ENCODE measurements around the gene ANKFY1. TPM values are rescaled to one million over a fixed set of nuclear protein-coding genes. Genes with fewer than 3 reads are reported as not detected.
A peak's percentile ranks its signal among the peaks of the same experiment; 100 is the strongest.

The ANKFY1 gene
- total RNA-seq, 1 donor from 2014 or later = 22.6 TPM

DNA sequence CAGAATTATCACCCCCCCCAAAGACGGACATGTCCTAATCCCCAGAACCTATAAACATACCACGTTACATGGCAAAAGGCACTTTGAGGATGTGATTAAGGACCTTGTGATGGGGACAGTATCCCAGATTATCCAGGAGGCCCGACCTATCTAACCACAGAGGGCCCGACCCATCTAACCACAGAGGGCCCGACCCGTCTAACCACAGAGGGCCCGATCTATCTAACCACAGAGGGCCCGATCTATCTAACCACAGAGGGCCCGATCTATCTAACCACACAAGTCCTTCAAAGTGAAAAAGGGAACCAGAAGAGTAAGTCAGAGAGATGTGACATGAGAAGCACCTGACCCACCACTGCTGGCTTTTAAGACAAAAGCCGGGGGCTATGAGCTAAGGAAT lies 56.8 kb downstream of the ANKFY1 start:
- FAIRE-seq (no peak), DNase-seq (ENCODE audit: low read depth) (no peak)
- Histone ChIP-seq H3K4me3 (ENCODE audit: low read depth, low read length) (no peak overlapping the region), H3K27me3 (ENCODE audit: control insufficient read depth, insufficient read depth, low read length) (no peaks in the 10 kb centered on the region), H3K36me3 (ENCODE audit: control insufficient read depth, insufficient read depth, low read length) (peaks cover 12% of the 10 kb centered on the region)
- no peak for TF ChIP-seq CTCF (IDR thresholded peaks at IDR 0.05; ENCODE audit: insufficient read depth, low read length, severe bottlenecking)

GRCh38 chr17:4205917-4206316 lies 57.9 kb downstream of the ANKFY1 start:
- peaks cover 11% of the 10 kb centered on the region for H3K36me3 ChIP-seq (ENCODE audit: control insufficient read depth, insufficient read depth, low read length)
- DNase-seq (ENCODE audit: low read depth) = no peak
- FAIRE-seq = no peak
- TF ChIP-seq CTCF (IDR thresholded peaks at IDR 0.05; ENCODE audit: insufficient read depth, low read length, severe bottlenecking) = no peak
- H3K27me3 ChIP-seq (ENCODE audit: control insufficient read depth, insufficient read depth, low read length) = no peaks in the 10 kb centered on the region
- H3K4me3 ChIP-seq (ENCODE audit: low read depth, low read length) = no peak overlapping the region

DNA sequence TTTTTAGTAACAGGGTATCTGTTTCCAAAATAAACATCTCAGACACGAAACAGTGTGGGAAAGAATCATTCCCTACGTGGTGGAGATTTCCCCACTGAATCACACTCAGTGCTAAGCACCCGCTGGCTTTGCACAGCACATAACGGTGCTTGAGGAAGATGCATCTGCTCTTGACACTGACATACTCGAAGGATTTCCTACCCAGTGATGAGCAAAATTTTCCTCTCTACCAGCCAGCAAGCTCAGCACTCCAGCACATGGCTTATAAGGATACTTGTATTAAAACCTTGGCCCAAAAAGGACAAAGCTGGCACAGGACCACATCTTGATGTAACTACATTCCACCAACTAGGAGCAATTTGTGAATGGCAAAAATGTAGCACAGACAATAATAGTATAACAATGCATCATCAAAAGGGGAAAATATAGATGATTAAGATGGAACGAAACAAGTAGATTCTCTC lies 59.0 kb downstream of the ANKFY1 start:
- peaks cover 10% of the 10 kb centered on the region for H3K36me3 ChIP-seq (ENCODE audit: control insufficient read depth, insufficient read depth, low read length)
- no peak for TF ChIP-seq CTCF (IDR thresholded peaks at IDR 0.05; ENCODE audit: insufficient read depth, low read length, severe bottlenecking)
- H3K27me3 ChIP-seq (ENCODE audit: control insufficient read depth, insufficient read depth, low read length) = no peaks in the 10 kb centered on the region
- FAIRE-seq (no peak), DNase-seq (ENCODE audit: low read depth) (no peak)
- H3K4me3 ChIP-seq (ENCODE audit: low read depth, low read length) = no peak overlapping the region

GRCh38 chr17:4204190-4204589 lies 59.6 kb downstream of the ANKFY1 start:
- DNase-seq (ENCODE audit: low read depth) (no peak), FAIRE-seq (no peak)
- no peak for TF ChIP-seq CTCF (IDR thresholded peaks at IDR 0.05; ENCODE audit: insufficient read depth, low read length, severe bottlenecking)
- Histone ChIP-seq H3K4me3 (ENCODE audit: low read depth, low read length) (no peak overlapping the region), H3K27me3 (ENCODE audit: control insufficient read depth, insufficient read depth, low read length) (no peaks in the 10 kb centered on the region), H3K36me3 (ENCODE audit: control insufficient read depth, insufficient read depth, low read length) (peaks cover 7% of the 10 kb centered on the region)

DNA sequence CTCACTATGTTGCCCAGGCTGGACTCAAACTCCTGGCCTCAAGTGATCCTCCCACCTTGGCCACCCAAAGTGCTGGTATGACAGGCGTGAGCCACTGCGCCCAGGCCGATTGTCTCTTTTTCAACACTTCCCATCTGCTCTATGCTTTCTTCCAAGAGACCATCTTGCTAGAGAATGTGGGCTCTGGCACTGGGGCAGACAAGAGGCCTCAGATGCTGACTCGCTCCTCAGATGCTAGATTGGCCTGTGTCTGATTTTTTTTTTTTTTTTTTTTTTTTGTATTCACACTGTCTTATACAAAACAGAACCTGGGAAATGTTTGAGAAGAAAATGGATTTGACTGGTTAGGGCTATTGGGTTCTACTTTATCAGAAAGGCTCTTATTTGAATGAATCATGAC lies 62.6 kb downstream of the ANKFY1 start:
- no peak for FAIRE-seq
- DNase-seq (ENCODE audit: low read depth) = no peak
- TF ChIP-seq CTCF (IDR thresholded peaks at IDR 0.05; ENCODE audit: insufficient read depth, low read length, severe bottlenecking) = no peak
- no peaks in the 10 kb centered on the region for H3K27me3 ChIP-seq (ENCODE audit: control insufficient read depth, insufficient read depth, low read length)
- H3K36me3 ChIP-seq (ENCODE audit: control insufficient read depth, insufficient read depth, low read length) = peaks cover 4% of the 10 kb centered on the region
- H3K4me3 ChIP-seq (ENCODE audit: low read depth, low read length) = no peak overlapping the region

- Histone ChIP-seq H3K27me3 (ENCODE audit: control insufficient read depth, insufficient read depth, low read length) (no peaks in the 10 kb centered on the region), H3K36me3 (ENCODE audit: control insufficient read depth, insufficient read depth, low read length) (peaks cover 2% of the 10 kb centered on the region), H3K4me3 (ENCODE audit: low read depth, low read length) (no peak overlapping the region)
- FAIRE-seq = no peak
- peak; percentile 21 for DNase-seq (ENCODE audit: low read depth)
- TF ChIP-seq CTCF (IDR thresholded peaks at IDR 0.05; ENCODE audit: insufficient read depth, low read length, severe bottlenecking) = peak; percentile 74
Observed at GRCh38 chr17:4199818-4200402, 63.9 kb downstream of the ANKFY1 start.

Data from bronchial epithelial cell (primary cell).